Esophagus muscularis mucosa (tissue), 4 donors: ENCODE measurements around the gene CCDC78.

Source experiments
- CTCF ChIP-seq, 3 experiments: fragments of 200-600 bp in 2 of 3; fragments of 450-650 bp in 1 of 3; sonication (generic) in 2 of 3; IDR thresholded peaks; one replicate each; pipeline ENCODE4 v1.5.1; 2017 to 2019; ENCODE audit warnings: antibody characterized with exemption in 3 of 3, mild to moderate bottlenecking in 2 of 3, moderate library complexity in 1 of 3
- EP300 ChIP-seq: sonication (generic); formaldehyde crosslinking; IDR thresholded peaks from one replicate; pipeline ENCODE4 v1.6.1; 2017; ENCODE audit warnings: antibody characterized with exemption
- POLR2A ChIP-seq: fragments of 450-650 bp; IDR thresholded peaks from one replicate; pipeline ENCODE4 v1.6.1; 2017; ENCODE audit warnings: antibody characterized with exemption, moderate library complexity, mild to moderate bottlenecking, low read depth
- POLR2AphosphoS5 ChIP-seq, 2 donors: sonication (generic); formaldehyde crosslinking; IDR thresholded peaks; one replicate each; pipeline ENCODE4 v1.6.1; 2017; ENCODE audit warnings: antibody characterized with exemption in 2 of 2

- TF ChIP-seq POLR2A (no peak), CTCF (IDR thresholded peaks at IDR 0.05) (no peak), POLR2AphosphoS5 (IDR thresholded peaks at IDR 0.05) (no peak), EP300 (no peak)
Observed at GRCh38 chr16:725041-725376, 1.2 kb downstream of the CCDC78 start.
